OCI-LY1 (cell line): ENCODE data around the gene COA5.

ENCODE experiments used
- H2AFZ ChIP-seq: fragments of 200-600 bp; sonication (generic), shearing (Covaris generic); 2 replicates; pipeline ENCODE4 v1.6.0; 2014; ENCODE audit warnings: antibody characterized with exemption, mild to moderate bottlenecking, low read length
- H3F3A ChIP-seq: fragments of 200-600 bp; sonication (generic), shearing (Covaris generic); 2 replicates; pipeline ENCODE4 v1.6.0; 2014; ENCODE audit warnings: mild to moderate bottlenecking, antibody characterized with exemption, low read length, moderate library complexity; ENCODE audit not compliant: insufficient read depth
- H3K27ac ChIP-seq: fragments of 200-600 bp; sonication (generic); 2 replicates; pipeline ENCODE4 v1.5.1; 2014; ENCODE audit warnings: low read length, mixed run types, mild to moderate bottlenecking, low read depth; ENCODE audit not compliant: poor library complexity, severe bottlenecking
- H3K27me3 ChIP-seq: fragments of 200-600 bp; sonication (generic); 2 replicates; pipeline ENCODE4 v1.6.0; 2014; ENCODE audit warnings: antibody characterized with exemption, mild to moderate bottlenecking, low read length, moderate library complexity; ENCODE audit not compliant: insufficient read depth
- H3K36me3 ChIP-seq: fragments of 200-600 bp; sonication (generic); 2 replicates; pipeline ENCODE4 v1.6.1; 2014; ENCODE audit warnings: mild to moderate bottlenecking, antibody characterized with exemption, low read length, moderate library complexity, mixed read lengths; ENCODE audit not compliant: insufficient read depth
- H3K4me1 ChIP-seq: fragments of 200-600 bp; sonication (generic); 2 replicates; pipeline ENCODE4 v1.5.1; 2014; ENCODE audit warnings: mild to moderate bottlenecking, low read length, moderate library complexity; ENCODE audit not compliant: insufficient read depth, severe bottlenecking
- H3K4me2 ChIP-seq: fragments of 200-600 bp; sonication (generic), shearing (Covaris generic); 2 replicates; pipeline ENCODE4 v1.6.1; 2014; ENCODE audit warnings: low read length
- H3K4me3 ChIP-seq: fragments of 200-600 bp; sonication (generic); 2 replicates; pipeline ENCODE4 v1.5.1; 2014; ENCODE audit warnings: low read length, low read depth, mild to moderate bottlenecking, mixed read lengths; ENCODE audit not compliant: poor library complexity, severe bottlenecking
- H3K79me2 ChIP-seq: fragments of 200-600 bp; shearing (Covaris generic); 2 replicates; pipeline ENCODE4 v1.6.1; 2016; ENCODE audit warnings: mixed run types, low read length, mixed read lengths; ENCODE audit not compliant: insufficient read depth
- H3K9ac ChIP-seq: fragments of 200-600 bp; sonication (generic), shearing (Covaris generic); 2 replicates; pipeline ENCODE4 v1.6.1; 2014; ENCODE audit warnings: mild to moderate bottlenecking, low read length, mixed read lengths
- H3K9me2 ChIP-seq: fragments of 200-600 bp; sonication (generic), shearing (Covaris generic); 2 replicates; pipeline ENCODE4 v1.6.1; 2014; ENCODE audit warnings: low read depth, mild to moderate bottlenecking, low read length, mixed read lengths
- H3K9me3 ChIP-seq: fragments of 200-600 bp; shearing (Covaris generic); 2 replicates; pipeline ENCODE4 v1.6.1; 2014; ENCODE audit warnings: low read length, mixed read lengths
- H4K20me1 ChIP-seq: fragments of 200-600 bp; sonication (generic), shearing (Covaris generic); 2 replicates; pipeline ENCODE4 v1.6.0; 2016; ENCODE audit warnings: mild to moderate bottlenecking, low read length; ENCODE audit not compliant: insufficient read depth
- CTCF ChIP-seq: fragments of 200-600 bp; sonication (generic), shearing (Covaris generic); IDR thresholded peaks from 2 replicates; pipeline ENCODE4 v1.5.1; 2017; ENCODE audit warnings: mild to moderate bottlenecking, antibody characterized with exemption, low read length, moderate library complexity, mixed read lengths
- EZH2 ChIP-seq: fragments of 200-600 bp; sonication (generic), shearing (Covaris generic); IDR thresholded peaks from 2 replicates; pipeline ENCODE4 v1.8.0; 2017; ENCODE audit warnings: borderline replicate concordance, mixed run types, mild to moderate bottlenecking, antibody characterized with exemption, low read length, moderate library complexity, mixed read lengths

COA5 gene

GRCh38 chr2:98563394-98563793, 44.9 kb downstream of the COA5 start:
- Histone ChIP-seq H2AFZ (no peak overlapping the region), H3K9me3 (no peaks in the 10 kb centered on the region), H3K4me3 (no peak overlapping the region), H3K36me3 (no peaks in the 10 kb centered on the region; the same call in 1 of the 2 replicates), H3K27ac (no peak overlapping the region), H3F3A (no peaks in the 10 kb centered on the region), H4K20me1 (no peaks in the 10 kb centered on the region), H3K9me2 (no peaks in the 10 kb centered on the region), H3K9ac (no peak overlapping the region), H3K27me3 (no peaks in the 10 kb centered on the region), H3K4me1 (peaks cover 37% of the 10 kb centered on the region), H3K4me2 (no peak overlapping the region), H3K79me2 (no peaks in the 10 kb centered on the region)
- TF ChIP-seq CTCF (no peak), EZH2 (no peak)

GRCh38 chr2:98561902-98562695, 46.2 kb downstream of the COA5 start:
- no peaks in the 10 kb centered on the region for H3K79me2 ChIP-seq
- TF ChIP-seq EZH2 (no peak), CTCF (no peak)
- peak overlapping the region; percentile 49 for H3K27ac ChIP-seq

GRCh38 chr2:98561018-98561417, 47.3 kb downstream of the COA5 start:
- Histone ChIP-seq H3K9me2 (no peaks in the 10 kb centered on the region), H3K9ac (no peak overlapping the region), H3K4me3 (no peak overlapping the region), H3K4me1 (peaks cover 52% of the 10 kb centered on the region), H3F3A (no peaks in the 10 kb centered on the region), H2AFZ (no peak overlapping the region), H3K36me3 (no peaks in the 10 kb centered on the region; the same call in 1 of the 2 replicates), H4K20me1 (no peaks in the 10 kb centered on the region), H3K27me3 (no peaks in the 10 kb centered on the region), H3K4me2 (no peak overlapping the region), H3K27ac (peak overlapping the region; percentile 49), H3K79me2 (no peaks in the 10 kb centered on the region), H3K9me3 (no peaks in the 10 kb centered on the region)
- no peak for TF ChIP-seq CTCF
- TF ChIP-seq EZH2: no peak

More at GRCh38 chr2:98561902-98562695, 46.2 kb downstream of the COA5 start:
- no peak overlapping the region for H3K9ac ChIP-seq
- peaks cover 41% of the 10 kb centered on the region for H3K4me1 ChIP-seq
- H3K27me3 ChIP-seq: no peaks in the 10 kb centered on the region
- no peaks in the 10 kb centered on the region for H3K9me2 ChIP-seq
- no peaks in the 10 kb centered on the region for H3K9me3 ChIP-seq
- no peak overlapping the region for H2AFZ ChIP-seq
- no peaks in the 10 kb centered on the region; the same call in 1 of the 2 replicates for H3K36me3 ChIP-seq
- H3F3A ChIP-seq: no peaks in the 10 kb centered on the region
- H4K20me1 ChIP-seq: no peaks in the 10 kb centered on the region
- H3K4me3 ChIP-seq: no peak overlapping the region
- H3K4me2 ChIP-seq: no peak overlapping the region
